ENCODE measurements around the gene CCDC141. TPM values are rescaled to one million over a fixed set of nuclear protein-coding genes. Genes with fewer than 3 reads are reported as not detected.

The CCDC141 gene
- polyA plus RNA-seq, 1 donor from 2014 or later = 0.27 TPM

DNA sequence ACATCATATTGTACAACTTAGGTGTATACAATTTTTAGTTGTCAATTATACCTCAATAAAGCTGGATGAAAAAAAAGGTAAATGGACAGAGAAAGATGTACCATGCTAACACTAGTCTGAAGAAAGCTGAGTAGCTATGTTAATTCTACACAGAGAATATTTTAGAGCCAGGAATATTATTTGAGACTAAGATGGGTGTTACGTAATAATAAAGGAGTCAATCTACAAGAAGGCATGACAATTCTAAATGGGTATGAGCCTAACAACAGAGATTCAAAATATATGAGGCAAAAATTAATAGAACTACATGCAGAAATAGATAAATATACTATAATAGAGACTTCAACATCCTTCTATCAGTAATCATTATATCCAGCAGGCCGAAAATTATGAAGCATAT is 69.1 kb downstream of the CCDC141 start:
- no peaks in the 10 kb centered on the region for H3K36me3 ChIP-seq (ENCODE audit: insufficient read depth, low read length)

GRCh38 chr2:178978667-178979066 is 71.3 kb downstream of the CCDC141 start:
- Histone ChIP-seq H3K79me2 (replicated peaks; ENCODE audit: insufficient read depth, low read length) (no peaks in the 10 kb centered on the region), H3K27ac (ENCODE audit: low read length) (no peak overlapping the region), H2AFZ (ENCODE audit: low read depth, low read length) (no peak overlapping the region), H3K4me3 (ENCODE audit: low read length) (no peak overlapping the region), H3K27me3 (ENCODE audit: insufficient read depth, low read depth, low read length) (no peaks in the 10 kb centered on the region), H4K20me1 (ENCODE audit: insufficient read depth) (no peaks in the 10 kb centered on the region), H3K9ac (ENCODE audit: low read length) (no peak overlapping the region), H3K36me3 (ENCODE audit: insufficient read depth, low read length) (no peaks in the 10 kb centered on the region), H3K9me3 (ENCODE audit: low read length) (no peaks in the 10 kb centered on the region), H3K4me2 (ENCODE audit: low read length) (no peak overlapping the region), H3F3A (ENCODE audit: insufficient read depth, low read length, poor library complexity, severe bottlenecking) (no peaks in the 10 kb centered on the region), H3K9me2 (ENCODE audit: insufficient read depth, low read length) (no peaks in the 10 kb centered on the region)
- TF ChIP-seq, protein P1, sequence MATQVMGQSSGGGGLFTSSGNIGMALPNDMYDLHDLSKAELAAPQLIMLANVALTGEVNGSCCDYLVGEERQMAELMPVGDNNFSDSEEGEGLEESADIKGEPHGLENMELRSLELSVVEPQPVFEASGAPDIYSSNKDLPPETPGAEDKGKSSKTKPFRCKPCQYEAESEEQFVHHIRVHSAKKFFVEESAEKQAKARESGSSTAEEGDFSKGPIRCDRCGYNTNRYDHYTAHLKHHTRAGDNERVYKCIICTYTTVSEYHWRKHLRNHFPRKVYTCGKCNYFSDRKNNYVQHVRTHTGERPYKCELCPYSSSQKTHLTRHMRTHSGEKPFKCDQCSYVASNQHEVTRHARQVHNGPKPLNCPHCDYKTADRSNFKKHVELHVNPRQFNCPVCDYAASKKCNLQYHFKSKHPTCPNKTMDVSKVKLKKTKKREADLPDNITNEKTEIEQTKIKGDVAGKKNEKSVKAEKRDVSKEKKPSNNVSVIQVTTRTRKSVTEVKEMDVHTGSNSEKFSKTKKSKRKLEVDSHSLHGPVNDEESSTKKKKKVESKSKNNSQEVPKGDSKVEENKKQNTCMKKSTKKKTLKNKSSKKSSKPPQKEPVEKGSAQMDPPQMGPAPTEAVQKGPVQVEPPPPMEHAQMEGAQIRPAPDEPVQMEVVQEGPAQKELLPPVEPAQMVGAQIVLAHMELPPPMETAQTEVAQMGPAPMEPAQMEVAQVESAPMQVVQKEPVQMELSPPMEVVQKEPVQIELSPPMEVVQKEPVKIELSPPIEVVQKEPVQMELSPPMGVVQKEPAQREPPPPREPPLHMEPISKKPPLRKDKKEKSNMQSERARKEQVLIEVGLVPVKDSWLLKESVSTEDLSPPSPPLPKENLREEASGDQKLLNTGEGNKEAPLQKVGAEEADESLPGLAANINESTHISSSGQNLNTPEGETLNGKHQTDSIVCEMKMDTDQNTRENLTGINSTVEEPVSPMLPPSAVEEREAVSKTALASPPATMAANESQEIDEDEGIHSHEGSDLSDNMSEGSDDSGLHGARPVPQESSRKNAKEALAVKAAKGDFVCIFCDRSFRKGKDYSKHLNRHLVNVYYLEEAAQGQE (IDR thresholded peaks at IDR 0.05; ENCODE audit: borderline replicate concordance) = no peak
- TF ChIP-seq EP300 (conservative IDR thresholded peaks at IDR 0.05; ENCODE audit: poor library complexity, severe bottlenecking) (no peak), CTCF (IDR thresholded peaks at IDR 0.05; ENCODE audit: poor library complexity, severe bottlenecking) (no peak), RAD21 (conservative IDR thresholded peaks at IDR 0.05) (no peak), MXI1 (conservative IDR thresholded peaks at IDR 0.05; ENCODE audit: poor library complexity, severe bottlenecking) (no peak), SMC3 (conservative IDR thresholded peaks at IDR 0.05; ENCODE audit: poor library complexity) (no peak), TAF1 (IDR thresholded peaks at IDR 0.05; ENCODE audit: low read depth) (no peak), POLR2AphosphoS5 (IDR thresholded peaks at IDR 0.05) (no peak), EZH2 (IDR thresholded peaks at IDR 0.05; ENCODE audit: borderline replicate concordance, insufficient read depth, low read length, poor library complexity, severe bottlenecking) (no peak)

More for the DNA sequence above, 69.1 kb downstream of the CCDC141 start:
- Histone ChIP-seq H3F3A (ENCODE audit: insufficient read depth, low read length, poor library complexity, severe bottlenecking) (no peaks in the 10 kb centered on the region), H3K9me3 (ENCODE audit: low read length) (no peaks in the 10 kb centered on the region), H3K79me2 (replicated peaks; ENCODE audit: insufficient read depth, low read length) (no peaks in the 10 kb centered on the region), H3K4me3 (ENCODE audit: low read length) (no peak overlapping the region), H3K27ac (ENCODE audit: low read length) (no peak overlapping the region), H3K9ac (ENCODE audit: low read length) (no peak overlapping the region), H2AFZ (ENCODE audit: low read depth, low read length) (no peak overlapping the region), H4K20me1 (ENCODE audit: insufficient read depth) (no peaks in the 10 kb centered on the region), H3K9me2 (ENCODE audit: insufficient read depth, low read length) (no peaks in the 10 kb centered on the region), H3K4me2 (ENCODE audit: low read length) (no peak overlapping the region), H3K27me3 (ENCODE audit: insufficient read depth, low read depth, low read length) (no peaks in the 10 kb centered on the region)
- no peak for TF ChIP-seq CTCF (IDR thresholded peaks at IDR 0.05; ENCODE audit: poor library complexity, severe bottlenecking)
- TF ChIP-seq, protein P1 (IDR thresholded peaks at IDR 0.05; ENCODE audit: borderline replicate concordance) = no peak
- no peak for TF ChIP-seq RAD21 (conservative IDR thresholded peaks at IDR 0.05)
- TF ChIP-seq MXI1 (conservative IDR thresholded peaks at IDR 0.05; ENCODE audit: poor library complexity, severe bottlenecking) = no peak
- no peak for TF ChIP-seq POLR2AphosphoS5 (IDR thresholded peaks at IDR 0.05)
- TF ChIP-seq SMC3 (conservative IDR thresholded peaks at IDR 0.05; ENCODE audit: poor library complexity) = no peak
- no peak for TF ChIP-seq EP300 (conservative IDR thresholded peaks at IDR 0.05; ENCODE audit: poor library complexity, severe bottlenecking)
- TF ChIP-seq TAF1 (IDR thresholded peaks at IDR 0.05; ENCODE audit: low read depth) = no peak
- no peak for TF ChIP-seq EZH2 (IDR thresholded peaks at IDR 0.05; ENCODE audit: borderline replicate concordance, insufficient read depth, low read length, poor library complexity, severe bottlenecking)

Measured in neural cell (in vitro differentiated cells).